DOHH2 (cell line): ENCODE measurements around the gene PDE4B.

Source experiments
- H3F3A ChIP-seq: fragments of 200-600 bp; sonication (generic), shearing (Covaris generic); 2 replicates; pipeline ENCODE4 v1.6.0; 2016; ENCODE audit warnings: antibody characterized with exemption, mild to moderate bottlenecking; ENCODE audit not compliant: control insufficient read depth, insufficient read depth
- H3K27ac ChIP-seq: fragments of 200-600 bp; sonication (generic); 2 replicates; pipeline ENCODE4 v1.5.1; 2014; ENCODE audit warnings: low read depth, mild to moderate bottlenecking, low read length, moderate library complexity
- H3K27me3 ChIP-seq: fragments of 200-600 bp; sonication (generic); 2 replicates; pipeline ENCODE4 v1.6.1; 2014; ENCODE audit warnings: mild to moderate bottlenecking, low read length, mixed read lengths; ENCODE audit not compliant: control insufficient read depth
- H3K36me3 ChIP-seq: fragments of 200-600 bp; sonication (generic); 2 replicates; pipeline ENCODE4 v1.6.1; 2014; ENCODE audit warnings: mild to moderate bottlenecking, low read length, moderate library complexity, mixed read lengths; ENCODE audit not compliant: control insufficient read depth
- H3K4me1 ChIP-seq: fragments of 200-600 bp; sonication (generic); 2 replicates; pipeline ENCODE4 v1.6.1; 2014; ENCODE audit warnings: mild to moderate bottlenecking, low read length, mixed read lengths; ENCODE audit not compliant: control insufficient read depth
- H3K4me2 ChIP-seq: fragments of 200-600 bp; sonication (generic); 2 replicates; pipeline ENCODE4 v1.6.0; 2014; ENCODE audit warnings: mild to moderate bottlenecking, low read length, moderate library complexity
- H3K4me3 ChIP-seq: fragments of 200-600 bp; sonication (generic); 2 replicates; pipeline ENCODE4 v1.5.1; 2014; ENCODE audit warnings: mild to moderate bottlenecking, low read length, mixed read lengths
- H3K79me2 ChIP-seq: fragments of 200-600 bp; sonication (generic); 2 replicates; pipeline ENCODE4 v1.6.1; 2014; ENCODE audit warnings: mild to moderate bottlenecking, low read length, mixed read lengths; ENCODE audit not compliant: control insufficient read depth
- H3K9me2 ChIP-seq: fragments of 200-600 bp; sonication (generic); replicated peaks from 2 replicates; pipeline ENCODE4 v1.6.1; 2014; ENCODE audit warnings: mild to moderate bottlenecking, low read length, mixed read lengths; ENCODE audit not compliant: control insufficient read depth
- H3K9me3 ChIP-seq: fragments of 200-600 bp; sonication (generic); 2 replicates; pipeline ENCODE4 v1.6.1; 2014; ENCODE audit warnings: antibody characterized with exemption, low read length, mixed read lengths; ENCODE audit not compliant: control insufficient read depth, insufficient read depth
- H4K20me1 ChIP-seq: fragments of 200-600 bp; sonication (generic); 2 replicates; pipeline ENCODE4 v1.6.0; 2014; ENCODE audit warnings: low read depth, mild to moderate bottlenecking, antibody characterized with exemption, low read length, moderate library complexity; ENCODE audit not compliant: control insufficient read depth, insufficient read depth
- CTCF ChIP-seq: fragments of 200-600 bp; sonication (generic); IDR thresholded peaks from one replicate; pipeline ENCODE4 v1.5.1; 2014; ENCODE audit warnings: antibody characterized with exemption, mild to moderate bottlenecking, low read depth, low read length; ENCODE audit not compliant: poor library complexity, severe bottlenecking
- EZH2phosphoT487 ChIP-seq: fragments of 200-600 bp; sonication (generic); IDR thresholded peaks from 2 replicates; pipeline ENCODE4 v1.6.1; 2017; ENCODE audit warnings: borderline replicate concordance, mild to moderate bottlenecking, antibody characterized with exemption, low read length, moderate library complexity, mixed read lengths

PDE4B gene

GRCh38 chr1:66394603-66395002 lies 601.9 kb downstream of the PDE4B start:
- H3K4me2 ChIP-seq: peak overlapping the region; percentile 37
- H3K27ac ChIP-seq: no peak overlapping the region
- peaks cover 64% of the 10 kb centered on the region for H3K4me1 ChIP-seq
- no peaks in the 10 kb centered on the region for H3K27me3 ChIP-seq
- H3F3A ChIP-seq: peaks cover 11% of the 10 kb centered on the region
- H3K79me2 ChIP-seq: no peaks in the 10 kb centered on the region
- no peaks in the 10 kb centered on the region for H4K20me1 ChIP-seq
- H3K4me3 ChIP-seq: no peak overlapping the region
- peaks cover 7% of the 10 kb centered on the region; the same call in 1 of the 2 replicates for H3K9me3 ChIP-seq
- no peaks in the 10 kb centered on the region for H3K36me3 ChIP-seq
- H3K9me2 ChIP-seq: no peaks in the 10 kb centered on the region
- TF ChIP-seq CTCF: no peak
- no peak for TF ChIP-seq EZH2phosphoT487

- peak overlapping the region; percentile 5; the same call in 1 of the 2 replicates for H3K4me3 ChIP-seq
- no peaks in the 10 kb centered on the region for H3K36me3 ChIP-seq
- peak overlapping the region; percentile 61 for H3K27ac ChIP-seq
- H3K9me2 ChIP-seq: no peaks in the 10 kb centered on the region
- no peaks in the 10 kb centered on the region for H4K20me1 ChIP-seq
- H3F3A ChIP-seq: peaks cover 13% of the 10 kb centered on the region
- no peaks in the 10 kb centered on the region for H3K27me3 ChIP-seq
- TF ChIP-seq EZH2phosphoT487: no peak
- no peak for TF ChIP-seq CTCF
- H3K4me2 ChIP-seq: peak overlapping the region; percentile 49
- H3K9me3 ChIP-seq: peaks cover 2% of the 10 kb centered on the region; the same call in 1 of the 2 replicates
- no peaks in the 10 kb centered on the region for H3K79me2 ChIP-seq
- H3K4me1 ChIP-seq: peaks cover 72% of the 10 kb centered on the region
Measured at GRCh38 chr1:66395202-66396061, 602.7 kb downstream of the PDE4B start.

- Histone ChIP-seq H3K4me3 (peak overlapping the region; percentile 32), H3K9me3 (no peaks in the 10 kb centered on the region), H3K9me2 (no peaks in the 10 kb centered on the region), H3K79me2 (no peaks in the 10 kb centered on the region), H3K4me2 (peak overlapping the region; percentile 49), H3F3A (peaks cover 16% of the 10 kb centered on the region), H3K36me3 (no peaks in the 10 kb centered on the region; the same call in 1 of the 2 replicates), H3K27ac (peak overlapping the region; percentile 61), H3K27me3 (no peaks in the 10 kb centered on the region), H4K20me1 (no peaks in the 10 kb centered on the region), H3K4me1 (peaks cover 81% of the 10 kb centered on the region)
- TF ChIP-seq EZH2phosphoT487 (no peak), CTCF (no peak)
Measured at GRCh38 chr1:66396212-66396890, 603.7 kb downstream of the PDE4B start.
